ENCODE results near the gene FPGS. TPM values are rescaled to one million over a fixed set of nuclear protein-coding genes. Genes with fewer than 3 reads are reported as not detected.
A peak's percentile ranks its signal among the peaks of the same experiment; 100 is the strongest.
"Not testable (repeated sequence)": the region's sequence is repeated elsewhere in the genome, so short reads cannot be mapped to it uniquely, and the experiment has no call there.

The FPGS gene
- polyA plus RNA-seq, 3 donors = 45.4 to 53.4 (median 50.6) TPM

DNA sequence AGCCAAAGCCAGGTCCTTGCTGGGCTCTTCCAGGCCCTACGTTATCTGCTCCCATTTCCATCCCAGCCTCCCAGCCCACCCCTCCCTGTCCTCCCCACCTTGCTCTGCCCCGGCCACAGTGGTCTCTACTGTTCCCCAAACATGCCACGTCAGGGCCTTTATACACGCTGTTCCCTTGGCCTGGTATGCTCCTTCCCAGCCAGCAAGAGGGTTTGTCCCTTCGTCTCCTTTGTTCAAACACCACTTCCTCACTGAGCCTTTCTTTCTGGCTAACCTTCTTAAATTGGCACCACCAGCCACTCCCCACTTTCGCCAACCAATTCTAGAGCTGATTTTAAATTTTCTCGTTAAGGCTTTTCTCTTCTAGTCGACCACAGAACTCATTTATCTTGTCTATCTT lies 34.0 kb upstream of the FPGS start:
- DNase-seq = no peak

DNA sequence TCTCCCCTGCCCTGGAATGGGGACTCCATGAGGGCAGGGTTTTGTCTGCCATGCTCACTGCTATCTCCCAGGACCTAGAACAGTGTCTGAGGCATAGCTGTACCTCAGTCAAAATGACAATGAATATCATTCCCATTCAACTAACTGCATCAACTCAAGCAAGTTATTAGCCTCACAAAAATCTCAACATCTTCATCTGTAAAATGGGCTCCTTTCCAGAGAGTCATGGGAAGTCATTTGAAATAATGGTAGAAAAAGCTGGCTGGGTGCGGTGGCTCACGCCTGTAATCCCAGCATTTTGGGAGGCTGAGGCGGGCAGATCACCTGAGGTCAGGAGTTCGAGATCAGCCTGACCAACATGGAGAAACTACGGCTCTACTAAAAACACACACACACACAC lies 33.6 kb upstream of the FPGS start:
- DNase-seq = no peak

DNA sequence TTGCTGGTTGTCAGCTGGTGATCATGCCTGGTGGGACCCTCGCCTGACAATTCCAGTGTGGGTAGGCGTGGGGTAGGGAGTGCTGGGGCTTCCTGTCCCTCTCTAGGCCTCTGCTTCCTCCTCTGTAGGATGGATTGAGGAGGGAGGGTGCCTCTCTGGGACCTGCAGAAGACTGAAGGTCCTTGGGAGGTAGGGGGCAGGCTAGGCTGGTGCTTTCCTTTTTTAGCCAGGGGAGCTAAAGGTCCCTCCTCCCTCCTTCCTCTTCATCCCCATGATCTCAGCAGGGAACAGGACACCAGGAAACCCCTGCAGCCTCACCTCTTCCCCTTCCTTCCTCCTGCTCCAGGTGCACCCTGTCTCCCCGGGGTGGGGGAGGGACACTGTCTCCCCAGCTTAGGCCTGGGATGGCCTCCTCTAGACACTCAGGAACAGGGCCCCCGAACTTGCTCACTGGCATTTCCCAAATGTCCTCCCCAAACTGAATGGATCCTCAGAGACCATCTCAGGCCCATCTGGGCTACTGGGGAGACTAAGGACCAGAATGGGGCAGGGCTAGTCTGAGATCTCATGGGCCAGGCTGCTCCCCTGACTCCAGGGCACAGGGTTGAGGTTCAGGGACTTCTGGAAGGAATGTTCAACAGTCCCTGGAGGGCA lies 32.6 kb upstream of the FPGS start:
- DNase-seq = no peak

DNA sequence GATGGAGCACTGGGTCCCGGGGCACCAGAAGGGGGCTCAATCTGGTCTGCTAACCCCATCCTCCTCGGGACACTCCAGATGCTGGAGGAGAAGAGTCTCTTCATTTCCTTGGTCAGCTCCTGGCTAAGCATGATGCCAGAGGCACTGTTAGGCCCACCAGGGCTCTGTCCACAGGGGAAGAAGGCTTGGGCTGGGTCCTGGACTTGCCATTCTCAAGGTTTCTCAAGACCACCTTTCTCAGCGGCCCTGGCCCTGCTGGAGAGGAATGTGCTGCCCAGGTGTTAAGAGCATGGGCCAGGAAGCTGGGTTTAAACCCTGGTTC lies 32.1 kb upstream of the FPGS start:
- no peak for DNase-seq

DNA sequence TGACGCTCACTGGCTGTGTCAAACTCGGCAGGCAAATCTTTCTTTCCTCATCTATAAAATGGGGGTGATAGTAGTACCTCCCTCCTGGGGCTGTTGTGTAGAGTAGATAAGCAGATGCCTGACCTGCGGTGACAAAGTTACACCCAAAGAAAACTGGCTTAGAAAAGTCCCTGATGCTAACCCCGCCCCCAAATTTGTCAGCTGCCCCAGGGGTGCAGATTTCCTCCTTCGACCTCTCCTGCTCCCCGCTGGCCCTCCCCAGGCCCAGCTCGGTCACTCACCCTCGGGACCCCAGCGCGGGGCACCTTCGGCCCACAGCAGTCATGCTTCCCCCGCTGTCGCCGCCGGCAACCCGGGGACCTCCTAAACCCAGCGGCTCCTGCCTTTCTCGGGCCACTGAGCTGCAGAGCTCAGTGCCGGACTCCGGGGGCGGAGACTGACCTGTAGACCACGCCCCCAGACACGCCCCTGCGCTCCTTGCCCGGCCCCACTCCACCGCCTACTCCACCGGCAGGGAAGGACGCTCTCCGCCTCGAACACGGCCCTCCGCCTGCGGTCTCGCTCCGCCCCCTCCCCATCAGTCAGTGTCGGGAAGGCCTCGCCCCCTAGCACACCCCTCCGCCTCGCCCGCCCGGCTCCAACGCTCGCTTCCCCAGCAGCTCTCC lies 31.6 kb upstream of the FPGS start:
- DNase-seq = peak; percentile 97

DNA sequence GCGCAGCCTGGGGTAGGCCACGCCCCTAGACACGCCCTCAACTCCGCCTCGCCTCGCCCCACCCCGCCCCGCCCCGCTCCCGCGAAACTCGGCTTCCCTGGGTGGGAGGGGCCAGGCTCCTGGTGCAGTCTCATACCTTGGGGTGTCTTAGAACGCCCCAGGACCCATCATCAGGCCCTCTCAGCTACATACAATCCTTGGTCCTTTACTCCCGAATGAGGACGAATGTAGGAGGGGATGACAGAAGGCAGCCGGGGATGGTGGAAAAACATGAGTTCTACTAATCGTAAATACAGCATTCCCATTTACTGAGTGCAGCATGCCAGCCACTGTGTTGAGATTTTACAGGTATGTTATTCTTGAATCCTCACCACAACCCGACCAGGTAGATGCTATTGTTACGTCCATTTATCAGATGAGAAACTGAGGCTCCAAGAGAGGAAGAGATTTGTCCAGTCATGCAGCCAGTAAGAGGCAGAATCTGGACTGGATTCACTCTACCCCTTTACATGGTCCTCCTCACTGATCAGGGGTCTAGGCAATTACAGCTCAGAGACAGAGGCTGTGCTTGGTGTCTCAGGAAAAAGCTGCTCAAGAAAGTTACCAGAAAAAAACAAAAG lies 31.0 kb upstream of the FPGS start:
- no peak for DNase-seq

DNA sequence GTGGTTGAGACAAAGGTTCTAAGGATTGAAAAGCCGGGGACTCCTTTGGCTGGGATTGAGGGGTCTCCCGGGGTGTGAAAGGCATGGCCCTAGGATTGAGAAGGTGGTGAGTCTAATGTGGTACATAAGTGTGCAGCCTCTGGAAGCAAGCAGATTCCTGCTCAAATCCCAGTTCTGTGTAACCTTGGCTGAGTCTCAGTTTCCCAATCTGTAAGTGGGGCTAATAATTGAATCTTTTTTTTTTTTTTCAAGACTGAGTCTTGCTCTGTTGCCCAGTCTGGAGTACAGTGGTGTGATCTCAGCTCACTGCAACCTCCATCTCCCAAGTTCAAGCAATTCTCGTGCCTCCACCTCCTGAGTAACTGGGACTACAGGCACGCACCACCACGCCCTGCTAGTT lies 30.1 kb upstream of the FPGS start:
- DNase-seq = no peak

DNA sequence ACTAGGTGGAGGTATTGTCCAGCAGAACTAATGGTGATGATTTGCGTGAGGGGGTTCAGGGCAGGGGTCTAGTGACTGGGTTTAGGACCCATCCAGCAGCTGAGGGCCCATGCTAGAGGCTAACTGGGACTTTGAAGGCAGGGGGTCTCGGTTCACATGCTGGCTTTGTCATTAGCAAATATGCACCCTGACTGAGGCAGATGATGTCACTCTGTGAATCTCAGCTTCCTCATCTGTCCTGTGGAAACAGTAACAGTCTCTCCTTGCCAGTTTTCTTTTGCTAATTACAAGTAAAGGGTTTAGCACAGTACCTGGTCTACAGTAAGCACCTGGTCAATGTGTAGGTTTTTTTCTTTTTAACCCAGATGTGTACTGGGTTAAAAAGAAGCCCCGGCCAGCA lies 29.4 kb upstream of the FPGS start:
- no peak for DNase-seq

DNA sequence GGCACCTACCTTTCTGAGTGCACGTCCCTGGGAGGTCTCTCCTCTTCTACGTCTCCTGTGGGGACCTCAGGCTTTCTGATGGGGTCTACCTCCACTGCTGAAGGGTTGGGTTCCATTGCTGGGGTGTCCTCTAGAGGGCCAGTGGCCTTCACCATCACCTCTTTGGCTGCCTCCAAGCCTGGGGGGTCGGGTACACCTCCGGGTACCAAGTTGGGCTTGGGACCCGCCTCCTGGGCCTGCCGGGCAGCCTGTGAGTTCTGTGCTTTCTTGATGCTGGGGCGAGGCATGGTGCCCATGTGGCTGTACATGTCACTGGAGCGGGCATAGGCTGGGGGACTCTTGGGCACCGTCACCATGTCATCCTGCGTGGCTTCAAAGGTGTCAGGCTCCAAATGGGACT lies 28.7 kb upstream of the FPGS start:
- no peak for DNase-seq

DNA sequence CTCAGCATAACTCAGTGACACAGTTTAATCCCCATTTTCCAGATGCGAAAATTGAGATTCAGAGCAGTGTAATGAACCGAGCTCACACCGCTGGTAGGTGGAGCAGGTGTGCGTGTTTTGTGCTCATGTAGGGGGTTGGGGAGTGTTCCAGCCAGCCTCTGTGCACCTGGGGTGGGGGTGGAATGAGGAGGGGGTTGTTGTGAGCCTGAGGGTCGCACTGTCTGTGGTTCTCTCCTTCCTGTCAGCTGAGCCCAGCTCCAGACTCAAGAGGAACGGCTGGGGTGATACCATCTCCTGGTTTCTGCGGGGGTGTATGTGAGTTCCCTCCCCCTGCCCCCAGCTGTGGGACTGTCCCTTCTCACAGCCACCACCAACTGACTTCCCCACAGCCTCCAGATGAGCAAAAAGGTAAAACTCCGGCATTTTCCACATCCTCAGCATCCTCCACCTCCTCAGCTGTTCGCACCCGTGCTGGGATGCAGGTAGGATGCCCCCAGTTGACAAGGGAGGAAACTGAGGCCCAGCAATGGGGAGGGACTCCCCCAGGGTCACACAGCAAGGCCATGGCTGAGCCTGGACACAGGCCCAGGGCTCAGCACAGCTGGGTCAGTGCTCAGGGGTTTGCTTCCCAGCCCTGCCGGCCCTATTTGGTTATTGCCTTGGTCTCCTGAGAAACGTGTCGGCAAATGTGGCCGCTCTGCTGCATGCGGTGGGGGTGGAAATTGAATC lies 26.3 kb upstream of the FPGS start:
- DNase-seq = no peak

DNA sequence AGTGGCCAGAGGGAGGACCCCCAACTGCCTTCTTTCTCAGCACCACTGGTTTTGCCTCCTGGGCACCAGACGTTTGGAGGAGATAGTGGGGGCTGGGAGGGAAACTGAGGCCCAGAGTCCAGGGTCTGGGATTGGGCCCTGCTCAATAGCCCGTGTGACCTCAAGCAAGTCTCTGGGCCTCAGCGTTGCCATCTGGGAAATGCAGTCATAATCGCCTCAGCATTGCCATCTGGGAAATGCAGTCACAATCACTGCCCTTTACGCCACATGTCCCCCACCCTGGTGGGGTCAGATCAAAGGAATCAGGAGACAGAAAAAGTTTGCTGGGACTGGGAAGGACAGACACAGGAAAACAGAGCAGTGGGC lies 25.8 kb upstream of the FPGS start:
- DNase-seq = no peak

DNA sequence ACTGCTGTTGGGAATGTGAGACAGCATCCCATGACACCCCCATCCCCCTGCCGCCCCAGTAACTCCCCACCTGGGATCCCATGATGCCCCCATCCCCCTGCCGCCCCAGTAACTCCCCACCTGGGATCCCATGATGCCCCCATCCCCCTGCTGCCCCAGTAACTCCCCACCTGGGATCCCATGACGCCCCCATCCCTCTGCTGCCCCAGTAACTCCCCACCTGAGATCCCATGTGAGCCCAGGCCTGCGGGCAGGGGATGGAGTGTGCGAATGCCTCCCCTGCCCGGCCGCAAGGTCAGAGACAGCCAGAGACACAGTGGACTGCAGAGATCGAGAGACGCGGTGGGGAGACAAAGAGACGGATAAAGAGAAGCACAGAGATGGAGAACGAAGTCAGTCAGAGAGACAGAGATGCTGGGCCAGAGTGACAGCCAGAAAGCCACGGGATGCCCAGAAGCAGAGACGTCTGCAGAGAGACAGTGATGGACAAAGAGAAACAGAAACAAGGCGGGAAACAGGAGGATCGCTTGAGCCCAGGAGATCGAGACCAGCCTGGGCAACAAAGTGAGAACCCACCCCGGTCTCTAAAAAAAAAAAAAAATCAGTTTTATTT lies 25.2 kb upstream of the FPGS start:
- DNase-seq = no peak

DNA sequence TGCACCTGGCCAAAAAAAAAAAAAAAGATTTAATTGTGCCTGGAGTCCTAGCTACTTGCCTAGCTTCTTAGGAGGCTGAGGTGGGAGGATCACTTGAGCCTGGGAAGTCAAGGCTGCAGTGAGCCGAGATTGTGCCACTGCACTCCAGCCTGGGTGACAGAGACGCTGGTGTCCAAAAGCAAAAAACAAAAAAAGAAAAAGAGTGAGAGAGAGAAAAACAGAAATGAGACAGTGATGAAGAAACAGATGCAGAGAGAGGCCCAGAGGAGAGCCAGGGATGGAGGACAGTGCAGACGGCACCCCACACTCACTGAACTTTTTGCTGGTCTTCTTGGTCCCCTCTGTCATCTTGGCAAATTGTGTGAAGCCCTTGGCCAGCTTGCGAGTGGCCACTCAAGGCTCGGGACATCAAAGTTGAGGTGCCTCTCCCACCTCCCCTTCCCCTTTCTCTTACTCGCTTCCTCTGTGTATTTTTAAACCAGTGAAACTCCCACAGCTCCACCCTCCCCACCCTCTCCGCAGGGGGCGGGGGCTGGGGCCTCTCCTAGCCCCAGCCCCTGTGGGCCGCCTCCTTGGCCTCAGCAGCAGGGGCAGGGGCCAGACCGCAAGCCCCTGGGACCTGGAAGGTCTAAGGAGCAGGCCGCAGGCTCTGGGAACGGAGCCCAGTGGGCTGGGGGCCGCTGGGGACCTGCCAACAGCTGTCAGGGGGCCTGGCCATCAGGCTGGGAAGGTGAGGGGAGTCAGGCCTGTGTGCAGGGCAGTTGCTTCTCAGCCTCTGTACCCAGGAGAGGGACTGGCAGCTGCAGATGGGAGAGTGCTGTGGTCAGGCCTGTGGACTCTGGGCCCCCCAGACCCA lies 24.2 kb upstream of the FPGS start, which contains the start of gene SH2D3C:
Gene SH2D3C, minus strand, starts transcription at position 387 of the 856 bp plus-strand sequence. Its CDS starts 39 bp downstream, at position 348.
- DNase-seq = no peak

DNA sequence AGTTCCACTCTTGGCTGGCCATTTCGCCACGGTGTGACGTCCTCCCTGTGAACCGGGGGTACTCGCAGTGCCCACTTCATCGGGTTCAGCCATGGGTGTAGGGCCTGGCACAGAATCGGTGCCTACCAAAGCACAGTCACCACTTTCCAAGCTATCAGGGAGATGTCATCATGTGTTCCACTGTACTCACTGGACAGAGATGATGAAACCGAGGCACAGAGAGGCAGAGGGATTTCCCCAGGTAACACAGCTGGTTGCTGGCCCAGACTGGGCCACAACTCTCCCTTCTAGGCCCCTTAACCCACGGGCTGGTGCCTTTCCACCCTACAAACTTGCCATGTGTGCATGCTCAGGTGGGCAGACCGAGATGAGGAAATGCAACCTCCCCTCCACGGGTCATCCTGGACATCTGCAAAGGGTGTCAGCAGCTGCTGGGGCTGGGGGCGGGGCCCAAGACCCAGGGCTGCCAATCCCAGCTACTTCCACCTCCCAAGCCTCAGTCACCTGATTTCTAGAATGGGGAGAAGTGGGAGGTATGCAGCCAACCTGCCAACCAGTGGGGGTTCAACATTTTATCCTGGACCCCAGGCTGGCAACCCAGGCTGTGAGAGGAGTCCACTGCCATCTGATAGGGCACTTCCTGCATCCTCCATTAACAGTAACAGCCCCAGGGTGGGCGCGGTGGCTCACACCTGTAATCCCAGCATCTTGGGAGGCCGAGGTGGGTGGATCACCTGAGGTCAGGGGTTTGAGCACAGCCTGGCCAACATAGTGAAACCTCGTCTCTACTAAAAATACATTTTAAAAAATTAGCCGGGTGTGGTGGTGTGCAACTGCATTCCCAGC lies 23.3 kb upstream of the FPGS start:
- DNase-seq = no peak

DNA sequence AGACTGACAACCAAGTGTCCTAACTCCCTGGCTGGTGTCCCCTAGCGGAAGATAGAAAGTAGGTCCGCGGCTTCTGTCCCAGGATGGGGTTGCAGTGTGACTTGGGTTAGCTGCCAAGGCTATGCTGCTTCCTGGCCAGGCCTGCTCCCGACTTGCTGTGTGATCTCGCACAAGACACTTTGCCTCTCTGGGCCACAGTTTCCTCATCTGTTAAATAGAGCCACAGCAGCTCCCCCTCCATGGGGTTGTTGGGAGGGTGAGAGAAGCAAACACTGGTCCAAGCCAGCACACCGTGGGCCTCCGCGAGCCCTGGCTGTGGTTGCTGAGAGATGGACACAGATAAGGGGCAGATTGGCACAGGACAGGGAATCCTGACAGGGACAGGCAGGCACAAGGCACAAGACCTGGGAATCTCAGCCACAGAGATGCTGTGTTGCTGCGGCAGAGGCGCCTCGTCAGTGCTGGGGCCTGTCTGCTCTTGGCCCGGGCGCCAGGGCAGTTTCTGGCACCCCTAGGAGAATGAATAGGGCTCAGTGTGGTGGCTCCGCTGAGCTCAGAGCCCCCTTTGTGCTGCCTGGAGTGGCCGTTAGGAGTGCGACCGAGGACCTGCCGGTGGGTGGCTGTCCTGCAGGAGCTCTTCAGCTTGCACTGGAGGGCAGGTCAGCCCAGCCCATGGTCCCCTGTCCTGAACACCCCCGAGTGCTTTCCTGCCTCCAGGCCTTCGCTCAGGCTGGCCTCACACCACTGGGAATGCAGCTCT lies 22.4 kb upstream of the FPGS start:
- DNase-seq = no peak

DNA sequence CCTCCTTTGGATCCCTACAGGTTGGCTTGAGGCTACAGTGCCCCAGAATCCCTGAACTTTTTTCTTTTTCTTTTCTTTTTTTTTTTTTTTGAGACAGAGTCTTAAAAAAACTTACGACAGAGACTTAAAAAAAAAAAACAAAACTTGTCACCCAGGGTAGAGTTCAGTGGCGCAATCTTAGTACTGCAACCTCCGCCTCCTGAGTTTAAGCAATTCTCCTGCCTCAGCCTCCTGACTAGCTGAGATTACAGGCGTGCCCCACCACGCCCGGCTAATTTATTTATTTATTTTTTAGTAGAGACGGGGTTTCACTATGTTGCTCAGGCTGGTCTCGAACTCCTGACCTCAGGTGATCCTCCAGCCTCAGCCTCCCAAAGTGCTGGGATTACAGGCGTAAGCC lies 21.8 kb upstream of the FPGS start:
- DNase-seq = not testable (repeated sequence)

DNA sequence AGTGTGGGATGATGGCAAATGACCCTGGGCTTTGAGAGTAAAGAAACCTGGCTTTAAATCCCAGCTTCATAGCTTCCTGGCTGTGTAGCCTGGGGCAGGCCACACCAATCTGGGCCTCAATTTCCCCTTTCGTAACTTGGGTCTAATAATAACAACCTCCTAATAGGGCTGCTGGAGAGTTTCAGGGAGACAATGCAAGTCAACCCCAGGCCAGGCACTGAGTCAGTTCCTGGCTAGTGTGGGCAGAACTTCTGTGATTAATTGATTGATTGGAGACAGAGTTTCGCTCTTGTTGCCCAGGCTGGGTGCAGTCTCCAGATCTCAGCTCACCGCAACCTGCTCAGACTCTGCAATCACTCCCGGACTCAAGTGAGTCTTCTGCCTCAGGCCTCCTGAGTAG lies 20.9 kb upstream of the FPGS start:
- DNase-seq = no peak

DNA sequence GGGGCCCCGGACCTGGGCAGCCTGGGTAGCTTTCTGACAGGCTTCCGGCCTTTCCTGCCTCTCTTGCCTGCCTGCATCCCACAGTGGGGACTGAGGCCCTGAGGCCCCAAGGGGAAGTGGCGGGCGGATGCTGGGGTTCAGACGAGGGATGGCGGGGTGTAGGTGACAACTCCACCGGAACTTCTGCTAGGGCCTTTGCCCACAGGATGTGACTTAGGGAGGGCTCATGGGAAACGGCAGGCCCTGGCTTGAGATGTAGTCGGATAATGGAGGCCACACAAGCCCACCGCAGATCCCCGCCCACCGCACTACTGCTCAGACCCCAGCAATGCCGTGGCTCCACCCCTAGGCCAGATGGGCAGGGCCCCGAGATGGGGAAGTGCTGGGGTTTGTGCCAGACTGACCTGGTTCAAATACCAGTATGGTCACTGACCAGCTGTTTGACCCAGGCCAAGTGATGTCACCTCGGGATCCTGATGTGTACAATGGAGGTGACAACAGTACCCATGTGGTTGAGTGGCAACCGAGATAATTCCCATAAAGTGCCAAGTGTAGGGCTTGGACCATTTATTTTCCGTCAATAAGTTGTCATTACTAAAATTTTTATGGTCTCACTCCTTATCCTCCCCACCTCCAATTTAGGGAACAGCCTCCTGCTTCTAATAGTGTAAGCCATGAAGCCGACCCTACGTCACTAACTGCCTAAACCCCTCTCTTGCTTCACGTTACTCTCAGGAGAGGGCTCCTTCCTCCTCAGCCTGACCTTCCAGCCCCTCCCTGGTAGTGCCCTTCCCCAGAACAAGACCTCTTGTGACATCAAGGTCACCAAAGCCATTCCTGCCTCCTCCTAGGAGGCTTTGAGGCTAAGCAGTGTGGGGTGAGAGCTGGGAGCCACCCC lies 19.3 kb upstream of the FPGS start:
- DNase-seq = no peak

All from renal pelvis (tissue), 4 donors.